Smooth muscle cell (in vitro differentiated cells): ENCODE results near the gene MRPL38. TPM values are rescaled to one million over a fixed set of nuclear protein-coding genes. Genes with fewer than 3 reads are reported as not detected.

Experiments used
- DNase-seq: peaks from one replicate; lab custom pipeline; 2025; ENCODE audit not compliant: unreplicated experiment; lab: John Stamatoyannopoulos, UW
- H2AFZ ChIP-seq: fragments of 200-600 bp; sonication (generic); 2 replicates; pipeline ENCODE4 v1.6.0; 2016; ENCODE audit warnings: antibody characterized with exemption, low read depth, mild to moderate bottlenecking
- H3F3A ChIP-seq: fragments of 200-600 bp; sonication (generic); 2 replicates; pipeline ENCODE4 v1.6.0; 2017; ENCODE audit warnings: antibody characterized with exemption, low read depth
- H3K27ac ChIP-seq: fragments of 200-600 bp; sonication (generic); 2 replicates; pipeline ENCODE4 v1.5.1; 2016; ENCODE audit warnings: low read depth, mild to moderate bottlenecking
- H3K27me3 ChIP-seq: fragments of 200-600 bp; sonication (generic); 2 replicates; pipeline ENCODE4 v1.6.1; 2016; ENCODE audit warnings: low read depth, mild to moderate bottlenecking
- H3K36me3 ChIP-seq: fragments of 200-600 bp; sonication (generic); 2 replicates; pipeline ENCODE4 v1.5.1; 2016; ENCODE audit warnings: low read depth
- H3K4me1 ChIP-seq: fragments of 200-600 bp; sonication (generic); 2 replicates; pipeline ENCODE4 v1.5.1; 2016; ENCODE audit warnings: low read depth
- H3K4me2 ChIP-seq: fragments of 200-600 bp; sonication (generic); 2 replicates; pipeline ENCODE4 v1.6.0; 2016; ENCODE audit warnings: mild to moderate bottlenecking
- H3K4me3 ChIP-seq: fragments of 200-600 bp; sonication (generic); 2 replicates; pipeline ENCODE4 v1.5.1; 2016; ENCODE audit warnings: mild to moderate bottlenecking
- H3K79me2 ChIP-seq: fragments of 200-600 bp; sonication (generic); 2 replicates; pipeline ENCODE4 v1.6.0; 2016; ENCODE audit warnings: low read depth, mild to moderate bottlenecking
- H3K9ac ChIP-seq: fragments of 200-600 bp; sonication (generic); 2 replicates; pipeline ENCODE4 v1.6.0; 2016; ENCODE audit warnings: low read depth
- H3K9me3 ChIP-seq: fragments of 200-600 bp; sonication (generic); replicated peaks from 2 replicates; pipeline ENCODE4 v1.5.1; 2016; ENCODE audit warnings: low read depth
- H4K20me1 ChIP-seq: fragments of 200-600 bp; sonication (generic); 2 replicates; pipeline ENCODE4 v1.6.0; 2016; ENCODE audit warnings: low read depth
- WGBS: methylation state at CpG from one replicate; pipeline ENCODE4 v1.1.7; 2016; ENCODE audit warnings: low lambda C conversion rate; 5-methylcytosine and 5-hydroxymethylcytosine counted together
- polyA plus RNA-seq: library from polyadenylated mRNA; unstranded; fragments of >200 nt; fragmentation: Nextera tagmentation; extraction: Ambion mirVana; gene quantifications from 2 replicates; pipeline ENCODE4 v1.2.1, GENCODE V29; 2016
- total RNA-seq: library from RNA; depleted of rRNA; stranded (reverse); fragments of >200 nt; gene quantifications from 2 replicates; pipeline ENCODE4 v1.2.3, GENCODE V29; 2014
- TF ChIP-seq, protein P1 (sequence below): fragments of 200-600 bp; sonication (generic); IDR thresholded peaks from 2 replicates; pipeline ENCODE4 v1.5.1; 2017; ENCODE audit warnings: borderline replicate concordance, mild to moderate bottlenecking, antibody characterized with exemption; ENCODE audit not compliant: insufficient read depth, poor library complexity, severe bottlenecking

Gene MRPL38
- total and polyA plus RNA-seq, 2 experiments from 2014 or later, result 48.4 to 90.5 TPM

DNA sequence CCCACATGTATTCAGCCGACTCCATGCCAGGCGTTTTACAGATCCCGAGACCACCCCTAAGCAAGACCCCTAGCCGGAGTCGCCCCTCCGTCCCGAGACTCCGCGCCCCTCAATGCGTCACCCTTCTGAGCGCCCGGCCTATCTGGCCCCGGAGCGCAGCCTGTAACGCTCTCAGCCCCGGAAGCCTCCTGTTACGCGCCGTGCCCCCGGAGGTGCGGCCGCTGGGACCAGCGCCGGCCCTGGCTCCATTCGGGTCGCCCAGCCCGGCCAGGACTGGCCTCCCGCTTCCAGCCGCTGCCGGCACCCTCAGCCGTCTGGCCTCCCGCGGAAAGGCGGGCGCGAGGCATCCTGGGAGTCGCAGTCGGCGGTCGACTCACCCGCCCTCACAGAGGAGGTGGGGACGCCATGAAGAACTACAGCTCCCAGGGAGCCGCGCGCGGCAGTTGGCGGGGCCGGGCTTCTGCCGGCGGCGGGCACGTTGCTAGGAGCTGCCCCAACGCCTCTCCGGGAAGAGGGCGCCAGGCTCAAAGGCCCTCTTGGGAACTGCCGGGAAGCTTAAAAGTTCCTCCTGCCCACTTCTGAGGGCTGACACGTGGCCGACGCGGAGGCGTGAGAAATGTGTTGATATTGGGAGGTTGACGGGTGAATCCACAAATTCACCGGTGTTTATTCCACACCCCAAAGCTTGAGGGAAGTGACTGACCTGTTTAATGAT, 36.2 kb upstream of the MRPL38 start, which contains the start of gene FBF1:
TSS of gene FBF1 (minus strand) at position 316 of the 715 bp plus-strand sequence. CDS start 2,893 bp downstream, outside the sequence.
- H3K79me2 ChIP-seq, result no peaks in the 10 kb centered on the region
- WGBS, result 2% methylated on average over 55 of the region's 63 CpGs

DNA sequence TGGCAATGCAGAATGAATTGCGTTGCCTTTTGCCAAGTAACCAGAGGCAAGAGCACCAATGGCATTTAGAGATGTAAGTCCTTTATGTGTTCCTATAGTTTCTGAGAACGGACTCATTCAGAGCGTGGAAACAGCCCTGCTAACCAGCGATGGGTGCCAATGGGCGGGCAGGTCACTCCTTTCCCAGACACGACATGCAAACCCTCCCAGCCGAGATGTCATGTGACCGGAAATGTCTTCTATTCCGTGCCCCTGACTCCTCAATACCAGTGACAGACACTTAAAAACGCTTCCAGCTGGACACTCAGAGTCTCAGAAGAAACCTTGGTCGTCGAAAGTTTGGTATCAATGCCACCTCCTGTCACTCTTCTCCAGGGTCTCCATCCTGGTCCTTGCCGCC, 33.0 kb upstream of the MRPL38 start:
- H2AFZ ChIP-seq, result no peak overlapping the region
- no peak for DNase-seq

More for the DNA sequence above, 36.2 kb upstream of the MRPL38 start, which contains the start of gene FBF1:
- Histone ChIP-seq H3K9ac (peak within 1 kb of the TSS; percentile 93), H3K4me2 (peak within 1 kb of the TSS; percentile 97), H3K4me1 (peaks cover 5% of the 10 kb centered on the region), H3K9me3 (no peaks in the 10 kb centered on the region), H3K4me3 (peak within 1 kb of the TSS; percentile 83), H2AFZ (peak within 1 kb of the TSS; percentile 91), H3F3A (peaks cover 8% of the 10 kb centered on the region), H3K27ac (peak within 1 kb of the TSS; percentile 55), H4K20me1 (no peaks in the 10 kb centered on the region), H3K36me3 (peaks cover 8% of the 10 kb centered on the region), H3K27me3 (no peaks in the 10 kb centered on the region)
- peak; percentile 79 for DNase-seq
- TF ChIP-seq, protein P1, sequence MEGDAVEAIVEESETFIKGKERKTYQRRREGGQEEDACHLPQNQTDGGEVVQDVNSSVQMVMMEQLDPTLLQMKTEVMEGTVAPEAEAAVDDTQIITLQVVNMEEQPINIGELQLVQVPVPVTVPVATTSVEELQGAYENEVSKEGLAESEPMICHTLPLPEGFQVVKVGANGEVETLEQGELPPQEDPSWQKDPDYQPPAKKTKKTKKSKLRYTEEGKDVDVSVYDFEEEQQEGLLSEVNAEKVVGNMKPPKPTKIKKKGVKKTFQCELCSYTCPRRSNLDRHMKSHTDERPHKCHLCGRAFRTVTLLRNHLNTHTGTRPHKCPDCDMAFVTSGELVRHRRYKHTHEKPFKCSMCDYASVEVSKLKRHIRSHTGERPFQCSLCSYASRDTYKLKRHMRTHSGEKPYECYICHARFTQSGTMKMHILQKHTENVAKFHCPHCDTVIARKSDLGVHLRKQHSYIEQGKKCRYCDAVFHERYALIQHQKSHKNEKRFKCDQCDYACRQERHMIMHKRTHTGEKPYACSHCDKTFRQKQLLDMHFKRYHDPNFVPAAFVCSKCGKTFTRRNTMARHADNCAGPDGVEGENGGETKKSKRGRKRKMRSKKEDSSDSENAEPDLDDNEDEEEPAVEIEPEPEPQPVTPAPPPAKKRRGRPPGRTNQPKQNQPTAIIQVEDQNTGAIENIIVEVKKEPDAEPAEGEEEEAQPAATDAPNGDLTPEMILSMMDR, result no peak

DNA sequence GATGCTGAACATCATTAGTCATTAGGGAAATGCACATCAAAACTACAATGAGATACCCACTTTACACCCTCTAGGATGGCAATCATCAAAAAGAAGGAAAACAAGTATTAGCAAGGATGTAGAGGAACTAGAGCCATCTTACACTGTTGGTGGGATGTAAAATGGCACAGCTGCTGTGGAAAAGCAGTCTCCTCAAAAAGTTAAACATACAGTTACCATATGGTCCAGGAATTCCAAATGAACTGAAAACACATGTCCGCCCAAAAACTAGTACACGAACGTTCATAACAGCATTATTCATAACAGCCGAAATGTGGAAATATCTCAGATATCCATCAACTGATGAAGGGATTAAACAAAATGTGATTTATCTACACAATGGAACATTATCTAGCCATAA, 29.1 kb upstream of the MRPL38 start:
- DNase-seq, result no peak
- Histone ChIP-seq H3K4me3 (no peak overlapping the region), H3K36me3 (no peaks in the 10 kb centered on the region), H3K4me1 (no peaks in the 10 kb centered on the region), H3K9ac (no peak overlapping the region), H3K9me3 (no peaks in the 10 kb centered on the region), H4K20me1 (no peaks in the 10 kb centered on the region), H3K4me2 (no peak overlapping the region), H3K79me2 (no peaks in the 10 kb centered on the region), H3F3A (no peaks in the 10 kb centered on the region), H3K27ac (no peak overlapping the region), H2AFZ (no peak overlapping the region), H3K27me3 (no peaks in the 10 kb centered on the region)
- WGBS, result 96% methylated on average over 4 of the region's 4 CpGs
- TF ChIP-seq, protein P1, result no peak

More for the DNA sequence above, 33.0 kb upstream of the MRPL38 start:
- no peaks in the 10 kb centered on the region for H3K27me3 ChIP-seq
- no peak overlapping the region for H3K27ac ChIP-seq
- H3K4me2 ChIP-seq, result no peak overlapping the region
- TF ChIP-seq, protein P1, result no peak
- no peaks in the 10 kb centered on the region for H3K79me2 ChIP-seq
- no peak overlapping the region for H3K9ac ChIP-seq
- H4K20me1 ChIP-seq, result no peaks in the 10 kb centered on the region
- no peak overlapping the region for H3K4me3 ChIP-seq
- 89% methylated on average over 13 of the region's 13 CpGs for WGBS
- H3K36me3 ChIP-seq, result no peaks in the 10 kb centered on the region
- no peaks in the 10 kb centered on the region for H3K9me3 ChIP-seq
- peaks cover 5% of the 10 kb centered on the region for H3K4me1 ChIP-seq
- H3F3A ChIP-seq, result no peaks in the 10 kb centered on the region
